Neural progenitor cell (in vitro differentiated cells): ENCODE results near the gene PMPCA. TPM values are rescaled to one million over a fixed set of nuclear protein-coding genes. Genes with fewer than 3 reads are reported as not detected.

Experiments
- DNase-seq: peaks from one replicate; pipeline ENCODE4 v3.0.0-alpha.2; 2016; ENCODE audit warnings: low spot score
- H2AFZ ChIP-seq: fragments of 200-600 bp; sonication (generic); replicated peaks from 2 replicates; pipeline ENCODE4 v1.6.1; 2016; ENCODE audit warnings: antibody characterized with exemption
- H3F3A ChIP-seq: fragments of 200-600 bp; sonication (generic); 2 replicates; pipeline ENCODE4 v1.6.1; 2016; ENCODE audit warnings: antibody characterized with exemption, low read depth
- H3K27ac ChIP-seq: fragments of 200-600 bp; sonication (generic); 2 replicates; pipeline ENCODE4 v1.5.1; 2016; ENCODE audit warnings: mild to moderate bottlenecking
- H3K27me3 ChIP-seq: fragments of 200-600 bp; sonication (generic); 2 replicates; pipeline ENCODE4 v1.6.1; 2016; ENCODE audit warnings: mild to moderate bottlenecking, moderate library complexity
- H3K36me3 ChIP-seq: fragments of 200-600 bp; sonication (generic); 2 replicates; pipeline ENCODE4 v1.5.1; 2016
- H3K4me1 ChIP-seq: fragments of 200-600 bp; sonication (generic); 2 replicates; pipeline ENCODE4 v1.6.1; 2016; ENCODE audit warnings: mixed run types
- H3K4me2 ChIP-seq: fragments of 200-600 bp; sonication (generic); 2 replicates; pipeline ENCODE4 v1.6.1; 2016
- H3K4me3 ChIP-seq: fragments of 200-600 bp; sonication (generic); 2 replicates; pipeline ENCODE4 v1.5.1; 2016
- H3K79me2 ChIP-seq: fragments of 200-600 bp; sonication (generic); 2 replicates; pipeline ENCODE4 v1.6.1; 2016; ENCODE audit warnings: low read depth
- H3K9ac ChIP-seq: fragments of 200-600 bp; sonication (generic); 2 replicates; pipeline ENCODE4 v1.6.1; 2016
- H3K9me3 ChIP-seq: fragments of 200-600 bp; sonication (generic); 2 replicates; pipeline ENCODE4 v1.5.1; 2016; ENCODE audit warnings: low read depth
- H4K20me1 ChIP-seq: fragments of 200-600 bp; sonication (generic); 2 replicates; pipeline ENCODE4 v1.6.1; 2016; ENCODE audit warnings: low read depth
- H3K27ac Mint-ChIP-seq: 3 replicates; pipeline ENCODE4 v1.8.0; 2021; ENCODE audit warnings: mixed read lengths
- H3K27me3 Mint-ChIP-seq: 2 replicates; pipeline ENCODE4 v1.8.0; 2022; ENCODE audit warnings: low read depth, mild to moderate bottlenecking, inconsistent platforms, moderate library complexity, mixed read lengths; ENCODE audit not compliant: insufficient read depth
- H3K36me3 Mint-ChIP-seq: 3 replicates; pipeline ENCODE4 v1.8.0; 2021; ENCODE audit warnings: mixed read lengths
- H3K4me1 Mint-ChIP-seq: 3 replicates; pipeline ENCODE4 v1.8.0; 2021; ENCODE audit warnings: mixed read lengths
- H3K4me3 Mint-ChIP-seq: 3 replicates; pipeline ENCODE4 v1.8.0; 2021; ENCODE audit warnings: mild to moderate bottlenecking, moderate library complexity, mixed read lengths
- H3K9me3 Mint-ChIP-seq: 3 replicates; pipeline ENCODE4 v1.8.0; 2020; ENCODE audit warnings: mixed read lengths
- CTCF ChIP-seq: fragments of 200-600 bp; sonication (generic); IDR thresholded peaks from 2 replicates; pipeline ENCODE4 v1.5.1; 2017; ENCODE audit warnings: antibody characterized with exemption, mild to moderate bottlenecking
- EZH2 ChIP-seq: fragments of 200-600 bp; sonication (generic); IDR thresholded peaks from 2 replicates; pipeline ENCODE4 v1.6.1; 2017; ENCODE audit warnings: antibody characterized with exemption, mild to moderate bottlenecking, moderate library complexity
- EZH2phosphoT487 ChIP-seq: fragments of 200-600 bp; sonication (generic); IDR thresholded peaks from 2 replicates; pipeline ENCODE4 v1.6.1; 2017; ENCODE audit warnings: antibody characterized with exemption
- total RNA-seq: library from RNA; depleted of rRNA; stranded (reverse); fragments of >200 nt; gene quantifications from 2 replicates; pipeline ENCODE4 v1.2.3, GENCODE V29; 2015; ENCODE audit warnings: low replicate concordance

PMPCA gene
- total RNA-seq, 1 donor from 2014 or later: 51.3 TPM

- DNase-seq: no peak
- Histone ChIP-seq H3K27ac (no peak overlapping the region), H3K36me3 (no peaks in the 10 kb centered on the region), H3K4me3 (no peak overlapping the region), H3K4me2 (no peak overlapping the region), H2AFZ (no peak overlapping the region), H3K79me2 (no peaks in the 10 kb centered on the region), H3K9ac (no peak overlapping the region), H4K20me1 (peaks cover 8% of the 10 kb centered on the region), H3K9me3 (no peaks in the 10 kb centered on the region), H3K27me3 (no peaks in the 10 kb centered on the region), H3K4me1 (no peaks in the 10 kb centered on the region), H3F3A (no peaks in the 10 kb centered on the region)
- Mint-ChIP-seq H3K9me3 (no peaks in the 10 kb centered on the region), H3K4me3 (no peak overlapping the region), H3K36me3 (peaks cover 33% of the 10 kb centered on the region), H3K27ac (no peak overlapping the region), H3K27me3 (no peaks in the 10 kb centered on the region), H3K4me1 (no peaks in the 10 kb centered on the region)
- TF ChIP-seq EZH2phosphoT487 (no peak), EZH2 (no peak), CTCF (no peak)
Observed at GRCh38 chr9:136448655-136449054, 38.2 kb downstream of the PMPCA start.

DNA sequence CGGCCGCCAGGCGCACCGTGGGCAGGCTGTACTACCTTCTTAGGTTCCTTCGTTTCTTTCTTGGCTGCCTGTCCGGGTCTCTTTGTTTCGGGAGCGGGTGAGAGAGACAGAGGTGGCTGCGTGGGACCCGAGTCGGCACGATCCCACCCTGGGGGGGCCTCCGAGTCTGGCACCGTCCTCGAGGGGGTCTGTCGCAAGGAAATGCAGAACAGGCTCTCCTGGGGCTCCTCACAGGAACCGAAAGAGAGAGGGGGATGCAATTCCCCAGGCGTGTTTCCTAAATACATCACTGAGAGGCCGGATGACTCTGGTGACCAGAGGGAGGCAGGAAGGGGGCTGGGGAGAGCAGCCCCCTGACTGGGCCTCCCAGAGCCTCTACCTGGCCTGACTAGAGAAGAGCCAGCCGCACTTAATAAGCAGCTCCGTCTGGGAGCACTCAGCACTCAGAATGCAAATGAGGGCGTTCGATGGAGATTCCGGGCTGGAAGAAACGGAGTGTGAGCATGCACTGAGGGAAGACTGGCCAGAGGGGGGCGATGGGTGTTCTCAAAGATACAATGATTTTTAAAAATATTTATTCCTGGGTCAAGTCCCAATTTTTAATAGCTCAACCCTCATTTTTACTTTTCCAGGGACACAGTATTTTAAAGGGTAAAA, 40.9 kb downstream of the PMPCA start:
- no peak overlapping the region for H3K27ac Mint-ChIP-seq
- H3K79me2 ChIP-seq: no peaks in the 10 kb centered on the region
- no peaks in the 10 kb centered on the region for H3K4me1 ChIP-seq
- H3K4me3 ChIP-seq: no peak overlapping the region
- no peaks in the 10 kb centered on the region for H3K9me3 ChIP-seq
- no peak overlapping the region for H3K27ac ChIP-seq
- peaks cover 8% of the 10 kb centered on the region for H4K20me1 ChIP-seq
- no peak for DNase-seq
- H3K9ac ChIP-seq: no peak overlapping the region
- H3K27me3 ChIP-seq: no peaks in the 10 kb centered on the region
- peaks cover 4% of the 10 kb centered on the region for H3K27me3 Mint-ChIP-seq
- peaks cover 41% of the 10 kb centered on the region for H3K36me3 Mint-ChIP-seq
- H3K36me3 ChIP-seq: no peaks in the 10 kb centered on the region
- no peaks in the 10 kb centered on the region for H3K4me1 Mint-ChIP-seq
- no peak for TF ChIP-seq EZH2phosphoT487
- no peak for TF ChIP-seq CTCF
- no peak for TF ChIP-seq EZH2
- no peak overlapping the region for H3K4me2 ChIP-seq
- no peak overlapping the region for H3K4me3 Mint-ChIP-seq
- H3K9me3 Mint-ChIP-seq: no peaks in the 10 kb centered on the region
- no peak overlapping the region for H2AFZ ChIP-seq
- no peaks in the 10 kb centered on the region for H3F3A ChIP-seq

- Histone ChIP-seq H3K9me3 (no peaks in the 10 kb centered on the region), H3K36me3 (no peaks in the 10 kb centered on the region), H4K20me1 (peaks cover 10% of the 10 kb centered on the region), H3K27ac (no peak overlapping the region), H3K4me3 (no peak overlapping the region), H3K27me3 (no peaks in the 10 kb centered on the region), H3K4me1 (no peaks in the 10 kb centered on the region), H3K4me2 (no peak overlapping the region), H3K79me2 (no peaks in the 10 kb centered on the region), H3F3A (no peaks in the 10 kb centered on the region), H3K9ac (no peak overlapping the region), H2AFZ (no peak overlapping the region)
- Mint-ChIP-seq H3K36me3 (peaks cover 30% of the 10 kb centered on the region), H3K9me3 (no peaks in the 10 kb centered on the region), H3K4me3 (no peak overlapping the region), H3K27me3 (peaks cover 7% of the 10 kb centered on the region), H3K4me1 (no peaks in the 10 kb centered on the region), H3K27ac (peak overlapping the region; percentile 70)
- no peak for DNase-seq
- TF ChIP-seq EZH2 (no peak), CTCF (no peak), EZH2phosphoT487 (no peak)
Observed at GRCh38 chr9:136453326-136453725, 42.9 kb downstream of the PMPCA start.
